IPS DF 19.7 (cell line): ENCODE results near the gene CORO1C.

Experiments
- DNase-seq: peaks from one replicate; pipeline ENCODE4 v3.0.0-alpha.2; 2013; ENCODE audit warnings: low read depth, low spot score

Gene CORO1C

DNA sequence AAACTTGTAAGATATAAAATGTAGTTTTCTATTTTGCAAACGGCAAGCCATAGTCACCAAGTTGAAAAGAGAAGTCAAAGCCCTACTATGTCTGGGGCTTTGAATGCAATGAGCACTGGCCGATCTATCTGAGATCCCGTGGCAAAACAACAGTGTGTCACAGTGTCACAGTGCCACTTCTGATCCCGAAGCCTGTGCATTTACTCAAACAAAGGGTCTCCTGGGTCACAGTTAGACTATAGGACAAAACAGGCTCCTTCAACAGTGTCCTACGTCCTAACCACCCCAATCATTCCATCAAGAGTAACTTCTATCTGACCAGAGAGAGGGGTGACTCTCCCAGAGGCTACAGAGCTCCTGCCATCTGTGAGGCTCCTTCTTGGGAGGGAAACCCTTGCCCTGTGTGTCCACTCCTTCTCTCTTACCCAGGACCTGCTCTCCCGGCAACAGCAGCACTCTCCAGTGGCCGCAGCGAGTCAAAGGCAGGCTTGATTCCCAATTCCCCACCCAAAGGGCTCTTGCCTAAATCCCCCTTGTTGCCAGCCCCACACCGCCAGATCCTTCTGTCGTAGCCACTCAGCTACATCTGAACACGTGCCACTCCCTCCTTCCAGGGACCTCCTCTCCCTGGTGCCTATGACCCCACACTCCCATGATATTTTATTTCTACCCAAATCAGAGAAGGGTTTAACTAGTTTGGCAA lies 83.6 kb downstream of the CORO1C start:
- DNase-seq: no peak

DNA sequence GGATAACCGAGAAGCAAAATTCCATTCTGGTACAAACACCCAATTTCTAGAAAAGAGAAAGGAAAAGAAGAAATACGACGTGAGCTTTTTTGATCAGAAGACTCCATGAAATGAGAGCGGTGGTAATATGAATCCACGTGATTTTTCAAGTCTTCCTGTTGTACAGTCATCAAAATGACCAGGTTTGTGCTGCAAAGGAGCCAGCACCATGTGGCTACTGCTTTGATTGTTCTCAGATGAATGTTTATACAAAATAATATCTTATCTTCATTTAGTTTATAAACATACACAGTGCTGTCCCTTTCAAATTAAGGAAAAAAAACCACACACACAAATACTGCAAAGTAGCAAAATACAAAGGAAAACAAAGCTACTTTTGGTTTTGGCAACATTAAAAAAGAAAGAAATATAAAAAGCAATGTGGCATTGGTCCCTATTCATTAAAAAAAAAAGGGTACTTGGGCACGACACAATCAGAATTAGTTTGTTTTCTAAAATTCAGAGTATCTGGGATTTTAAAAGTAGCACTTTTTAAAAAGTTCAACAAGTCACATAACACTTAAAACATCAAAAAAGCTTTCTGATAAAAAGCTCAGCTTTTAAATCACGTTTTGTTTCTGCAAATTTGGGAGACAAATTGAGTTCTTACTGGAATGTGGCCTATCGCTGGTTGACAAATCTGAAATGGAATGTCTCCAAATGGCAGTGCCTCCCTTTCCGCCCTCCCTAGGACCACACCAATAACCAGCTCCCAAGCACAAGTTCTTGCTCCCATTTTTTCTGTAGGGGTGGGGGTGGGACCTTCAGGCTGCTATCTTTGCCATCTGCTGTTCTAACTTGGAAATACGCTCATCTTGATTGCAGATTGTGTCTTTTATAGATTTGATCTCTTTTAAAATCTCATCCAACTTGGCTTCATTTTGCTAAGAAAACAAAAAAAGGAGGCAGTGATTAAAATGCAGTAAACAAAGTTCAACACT lies 84.4 kb downstream of the CORO1C start:
- DNase-seq: no peak

DNA sequence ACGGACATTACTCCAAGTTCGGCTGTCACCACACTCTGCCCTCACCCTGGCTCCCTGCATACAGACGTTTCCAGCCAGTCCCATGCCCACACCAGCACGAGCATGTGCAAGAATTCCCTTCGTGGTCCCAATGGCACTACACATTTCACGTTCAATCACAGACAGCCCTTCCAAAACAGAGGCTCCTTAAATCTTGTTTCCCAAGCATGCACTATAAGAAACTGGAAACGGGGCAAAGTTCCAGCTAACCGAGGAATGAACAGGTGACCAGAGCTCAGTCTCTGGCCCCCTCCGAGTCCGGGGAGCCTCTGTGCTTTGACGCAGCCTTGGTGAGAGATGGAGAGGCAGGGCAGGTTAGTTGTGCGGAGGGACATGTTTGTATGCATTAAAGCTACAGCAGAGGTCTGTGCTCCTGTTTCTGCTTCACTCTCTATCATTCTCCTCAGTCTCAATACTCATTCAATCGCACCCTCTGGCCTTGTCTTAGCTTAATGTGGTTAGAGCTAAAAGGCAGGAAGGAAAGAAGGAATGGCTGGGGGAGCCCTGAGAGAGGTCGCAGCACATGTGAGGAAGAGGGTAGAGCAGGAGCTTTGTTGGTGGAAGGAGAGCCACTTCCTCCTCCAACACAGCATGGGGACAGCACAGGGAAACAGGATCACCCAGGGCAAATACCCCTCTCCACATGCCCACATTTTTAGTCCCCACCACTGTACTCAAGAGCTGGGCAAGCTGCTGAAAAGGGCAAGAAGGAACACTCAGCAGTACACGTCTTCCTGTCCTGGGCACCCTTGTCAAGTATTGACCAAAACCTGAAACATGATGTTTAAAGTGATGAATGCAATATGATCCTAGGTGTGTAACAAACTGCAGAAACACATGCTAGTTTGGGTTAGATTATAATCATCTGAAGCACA lies 85.4 kb downstream of the CORO1C start:
- DNase-seq: no peak

DNA sequence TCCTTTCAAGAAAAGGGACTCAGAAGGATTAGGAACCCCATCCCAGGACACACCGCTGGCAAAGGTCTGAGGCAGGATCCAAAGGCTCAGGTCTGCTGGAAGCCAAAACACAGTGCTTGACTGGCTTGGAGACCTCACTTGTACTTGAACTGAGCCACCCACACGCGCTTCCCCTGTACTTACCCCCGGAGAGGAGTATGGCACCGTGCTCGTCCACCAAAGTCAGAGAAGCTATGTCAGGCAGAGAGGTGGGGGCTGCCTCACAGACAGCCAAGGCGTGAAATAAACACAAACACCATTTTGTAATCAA lies 86.6 kb downstream of the CORO1C start:
- no peak for DNase-seq

DNA sequence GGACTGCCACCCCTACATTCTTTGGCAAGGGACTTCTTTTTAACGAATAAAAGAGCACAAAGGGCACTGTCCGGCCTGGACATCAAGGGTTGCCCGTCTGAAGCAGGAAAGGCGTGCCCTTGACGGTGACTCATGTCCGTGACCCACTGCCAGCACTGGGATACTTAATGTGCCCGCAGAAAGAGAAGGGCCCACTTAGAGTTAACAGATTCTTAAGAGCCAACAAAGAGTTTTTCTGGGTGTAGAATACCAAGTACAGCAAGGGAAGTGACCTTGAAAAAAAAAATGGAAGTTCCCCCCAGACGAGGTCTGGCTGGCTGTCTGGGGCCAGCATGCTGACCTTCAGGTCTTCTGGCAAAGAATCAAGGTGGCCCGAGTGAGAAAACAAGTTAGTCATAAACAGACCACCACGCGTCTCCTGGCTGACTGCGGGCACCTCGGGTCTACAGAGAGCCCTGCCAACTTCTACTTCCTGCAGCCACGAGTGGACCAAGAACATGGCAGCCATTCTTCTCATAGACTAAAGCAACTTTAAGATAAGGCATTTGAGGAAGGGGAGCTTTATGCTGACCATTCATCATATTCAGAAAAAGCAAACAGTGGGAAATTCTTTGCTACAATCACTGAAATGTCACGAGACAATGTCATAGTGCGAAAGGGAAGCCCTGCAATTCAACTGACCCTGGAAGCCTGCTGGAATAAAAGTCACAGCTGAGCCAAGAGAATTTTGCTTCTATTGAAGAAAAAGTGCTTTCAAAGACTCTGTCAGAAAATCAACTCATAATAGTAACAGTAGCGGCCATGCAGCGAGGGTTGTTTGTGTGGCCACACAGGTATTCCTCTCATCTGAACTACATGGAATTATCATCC lies 87.1 kb downstream of the CORO1C start:
- no peak for DNase-seq

DNA sequence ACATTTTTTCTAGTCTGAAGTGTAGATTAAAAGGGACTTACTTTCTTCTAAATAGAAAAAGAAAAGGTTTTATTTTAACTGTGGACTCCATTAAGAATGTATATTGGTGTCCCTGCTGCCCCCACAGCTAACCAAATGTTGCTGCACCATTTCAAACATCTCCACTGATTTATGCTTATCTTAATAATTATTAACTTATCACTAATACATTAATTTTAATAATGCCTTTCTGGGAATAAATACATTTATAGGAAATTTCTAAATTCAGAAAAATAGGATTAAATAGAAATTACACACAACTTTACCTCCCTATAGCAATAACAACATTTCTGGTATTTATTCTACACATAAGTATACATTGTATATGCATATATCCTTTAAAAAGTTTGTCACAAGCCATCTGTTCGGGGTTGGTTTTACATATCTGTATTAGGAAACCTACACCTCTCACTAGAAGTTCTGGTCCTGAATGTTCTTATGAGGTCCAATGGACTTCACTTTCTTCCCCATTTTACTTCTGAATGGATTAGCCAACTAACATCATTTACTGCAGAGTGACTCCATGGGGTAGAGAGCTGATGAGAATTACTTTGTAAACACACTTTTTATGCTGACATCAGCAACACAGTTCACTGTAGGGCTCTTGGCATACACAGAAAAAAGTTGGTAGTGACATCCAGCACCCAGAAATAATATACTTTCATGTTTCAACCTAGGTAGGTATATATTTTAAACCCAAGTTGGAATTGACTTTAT lies 88.2 kb downstream of the CORO1C start:
- DNase-seq: no peak

DNA sequence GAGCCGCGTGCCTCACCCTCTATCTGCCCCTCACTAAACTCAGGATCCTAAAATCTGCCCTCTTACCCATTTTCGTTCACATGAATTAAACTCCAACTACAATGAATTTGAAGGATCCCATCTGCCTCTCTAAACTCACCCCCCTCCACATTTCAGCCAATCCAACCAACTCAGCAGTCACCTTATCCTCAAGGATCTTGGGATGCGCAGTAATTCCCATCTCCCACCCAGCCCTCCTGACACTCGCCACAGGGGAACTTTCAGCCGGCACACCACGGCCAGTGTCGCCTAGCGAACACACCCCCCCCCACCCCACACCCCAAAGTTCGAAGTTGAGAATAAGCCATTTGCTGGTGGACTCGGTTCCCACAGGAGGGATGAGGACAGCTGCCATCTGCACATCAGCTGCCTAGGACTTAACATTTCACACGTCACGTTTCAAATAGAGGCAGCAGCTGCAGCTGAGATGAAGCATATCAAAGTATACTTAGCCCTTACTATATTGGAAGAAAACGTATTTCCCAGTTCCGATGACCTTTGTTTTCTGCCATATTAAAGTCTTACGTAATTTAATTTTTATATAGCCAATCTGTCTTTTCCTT lies 88.9 kb downstream of the CORO1C start:
- no peak for DNase-seq

DNA sequence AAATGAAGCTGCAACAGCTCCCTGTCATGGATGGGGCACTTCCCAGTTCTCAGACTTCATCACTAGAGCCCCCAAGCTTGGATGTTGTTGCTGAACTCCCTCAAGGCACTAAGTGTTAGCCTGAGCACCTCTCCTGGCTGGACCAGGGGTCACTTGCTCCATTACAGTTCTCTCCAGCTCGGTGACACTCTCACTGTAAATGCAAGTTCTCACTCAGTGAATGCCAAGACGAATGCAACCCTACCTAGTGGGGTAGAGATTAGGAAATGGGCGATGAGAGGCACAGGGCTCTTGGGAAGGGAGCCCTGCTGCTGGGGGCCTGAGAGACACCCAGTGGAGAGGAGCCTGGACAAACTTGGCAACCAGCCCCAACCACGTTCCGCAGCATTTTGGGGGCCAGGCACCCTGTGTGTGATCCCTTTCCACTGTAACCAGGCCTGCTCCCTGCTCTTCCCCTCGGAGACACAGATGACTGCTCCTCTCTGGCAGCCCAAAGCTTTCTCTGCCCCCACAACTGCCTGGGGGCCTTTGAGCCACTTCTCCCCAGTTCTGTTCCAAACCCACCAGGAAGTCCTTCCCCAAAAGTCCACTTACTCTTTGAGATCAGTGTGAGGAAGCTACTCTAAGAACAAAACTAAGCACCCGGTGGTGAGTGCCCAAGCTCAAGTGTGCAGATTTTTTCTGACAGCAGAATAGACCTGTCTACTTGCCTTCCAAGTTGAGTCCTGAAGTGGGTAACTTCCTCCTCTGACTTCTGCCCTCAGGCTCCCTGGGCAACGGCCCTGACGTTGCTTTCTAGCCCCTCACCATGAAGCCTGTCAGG lies 89.7 kb downstream of the CORO1C start:
- no peak for DNase-seq

DNA sequence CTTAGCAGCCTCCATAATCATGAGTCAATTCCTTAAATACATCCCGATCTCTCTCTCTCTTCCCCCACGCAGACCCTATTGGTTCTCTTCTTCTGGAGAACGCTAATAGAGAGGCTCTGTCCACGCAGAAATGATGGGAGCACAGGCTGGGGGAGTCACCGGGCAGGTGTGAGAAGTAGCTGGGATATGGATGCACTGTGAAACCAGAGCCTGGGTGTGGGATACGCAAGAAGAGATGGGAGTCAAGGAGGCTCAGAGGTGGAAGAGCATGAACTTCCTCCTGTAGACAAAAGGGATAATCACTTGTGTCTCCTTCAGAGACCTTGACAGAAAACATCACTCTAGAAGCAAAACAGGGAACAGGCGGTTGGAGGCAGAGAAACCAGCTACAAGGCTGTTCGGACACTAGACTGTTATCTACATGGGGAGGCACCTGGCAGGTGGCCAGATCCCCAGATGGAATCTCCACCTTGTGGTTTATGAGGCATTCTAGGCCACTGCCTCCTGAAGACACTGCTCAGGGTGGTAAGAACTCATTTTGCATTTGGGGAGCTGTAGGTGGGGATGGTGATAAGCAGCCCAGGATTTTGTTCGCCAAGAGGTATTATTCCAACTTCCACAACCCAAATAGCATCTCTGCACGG lies 90.4 kb downstream of the CORO1C start:
- DNase-seq: no peak

DNA sequence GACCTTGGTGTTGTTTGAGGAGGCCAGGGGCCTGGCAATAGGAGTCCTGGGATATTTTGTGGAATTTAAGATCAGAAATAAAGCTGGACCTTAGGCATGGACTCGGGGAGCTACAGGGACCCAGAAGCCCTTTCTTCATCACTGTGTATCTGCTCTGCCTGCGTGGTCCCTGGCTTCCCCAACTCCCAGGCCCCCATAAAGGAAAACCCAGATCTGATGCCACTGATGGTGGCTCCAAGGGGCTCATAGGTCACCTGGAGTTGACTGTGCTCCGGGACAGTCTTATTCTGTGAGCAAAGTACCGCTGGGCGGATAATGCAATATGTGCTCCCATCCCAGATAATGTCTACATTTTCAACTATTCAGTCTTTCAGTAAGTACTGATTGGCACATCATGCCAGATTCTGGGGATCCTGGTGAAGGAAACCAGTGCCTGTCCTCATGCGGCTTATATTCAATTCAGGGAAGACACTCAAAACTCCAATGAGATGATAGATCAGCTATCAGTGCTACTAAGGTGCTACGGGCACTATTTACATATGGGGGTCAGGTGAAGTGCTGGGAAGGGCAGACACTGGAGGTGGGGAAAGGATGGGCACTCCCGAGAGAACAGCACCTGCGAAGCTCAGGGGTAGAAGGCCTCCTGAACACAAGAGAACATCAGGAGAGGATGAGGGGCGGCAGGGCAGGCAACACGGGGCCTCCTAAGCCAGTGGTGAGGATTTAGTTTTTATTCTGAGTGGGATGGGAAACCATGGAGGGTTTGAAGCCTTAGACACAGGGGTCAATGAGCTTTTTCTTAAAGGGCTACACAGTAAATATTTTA lies 92.1 kb downstream of the CORO1C start:
- no peak for DNase-seq

DNA sequence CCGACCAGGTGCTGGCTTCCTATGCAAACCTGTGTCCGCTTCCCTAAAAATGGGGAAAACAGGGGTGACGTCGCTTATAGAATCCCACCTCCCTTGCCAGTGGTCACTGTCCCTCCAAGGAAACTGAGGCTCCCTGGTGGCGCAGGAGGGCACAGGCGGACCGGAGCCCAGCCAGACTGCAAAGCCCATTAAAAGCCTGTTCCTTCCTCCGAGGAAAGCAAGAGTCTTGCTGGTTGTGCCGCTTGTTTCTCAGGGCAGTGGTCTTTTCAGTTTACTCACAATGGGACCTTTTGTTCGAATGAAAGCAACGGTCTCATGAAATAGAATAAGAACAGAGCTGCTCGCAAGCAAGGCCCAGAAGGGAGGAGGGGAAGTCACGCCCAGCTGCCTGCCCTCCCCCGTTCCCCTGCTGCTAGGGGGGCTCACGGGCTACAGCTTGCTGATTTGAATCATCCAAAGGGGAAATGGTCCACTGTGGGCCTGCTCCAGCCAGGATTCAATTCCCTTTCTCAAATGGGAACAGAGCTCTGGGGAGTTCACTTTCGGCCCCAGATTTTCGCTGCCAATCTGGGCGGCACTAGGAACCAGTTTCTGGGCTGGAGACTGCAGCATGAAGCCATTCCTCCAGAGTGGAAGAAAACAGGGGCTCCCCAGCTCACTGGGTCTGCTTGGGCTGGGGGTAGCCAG lies 93.0 kb downstream of the CORO1C start:
- peak; percentile 47 for DNase-seq

DNA sequence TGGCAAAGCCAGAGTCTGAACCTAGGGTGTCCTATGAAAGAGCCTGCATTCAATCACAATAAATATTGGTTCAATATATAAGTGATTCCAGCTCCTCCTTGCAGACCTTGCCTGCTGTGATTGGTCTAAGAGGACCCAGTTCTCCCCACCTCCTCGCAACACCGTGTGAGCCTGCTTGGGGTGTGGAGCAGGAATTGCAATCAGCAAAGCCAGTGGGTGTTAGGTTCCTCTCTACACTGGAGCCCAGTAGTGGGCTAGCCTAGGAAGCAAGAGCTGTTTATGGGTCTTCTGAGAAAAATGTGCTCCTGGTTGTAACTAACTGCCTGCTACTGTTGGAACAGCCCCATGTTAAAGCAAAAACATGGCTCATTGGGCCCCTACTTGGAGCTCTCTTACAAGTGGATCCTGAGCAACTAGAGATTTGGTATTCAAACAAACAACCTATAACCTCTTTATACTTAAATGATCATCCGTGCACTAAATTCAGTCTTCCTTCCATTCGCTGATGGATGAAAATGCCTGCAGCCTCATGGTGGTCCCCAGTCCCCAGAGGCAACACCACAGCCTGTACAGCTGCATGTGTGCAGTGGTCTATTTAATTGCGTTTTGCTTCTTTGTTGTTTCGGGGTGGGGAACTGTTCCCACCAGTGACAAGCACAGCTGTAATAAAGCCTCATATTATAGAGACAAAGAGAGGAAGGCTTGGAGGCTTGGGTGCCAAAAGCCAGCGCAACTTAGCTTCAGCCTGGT lies 93.9 kb downstream of the CORO1C start:
- DNase-seq: no peak

DNA sequence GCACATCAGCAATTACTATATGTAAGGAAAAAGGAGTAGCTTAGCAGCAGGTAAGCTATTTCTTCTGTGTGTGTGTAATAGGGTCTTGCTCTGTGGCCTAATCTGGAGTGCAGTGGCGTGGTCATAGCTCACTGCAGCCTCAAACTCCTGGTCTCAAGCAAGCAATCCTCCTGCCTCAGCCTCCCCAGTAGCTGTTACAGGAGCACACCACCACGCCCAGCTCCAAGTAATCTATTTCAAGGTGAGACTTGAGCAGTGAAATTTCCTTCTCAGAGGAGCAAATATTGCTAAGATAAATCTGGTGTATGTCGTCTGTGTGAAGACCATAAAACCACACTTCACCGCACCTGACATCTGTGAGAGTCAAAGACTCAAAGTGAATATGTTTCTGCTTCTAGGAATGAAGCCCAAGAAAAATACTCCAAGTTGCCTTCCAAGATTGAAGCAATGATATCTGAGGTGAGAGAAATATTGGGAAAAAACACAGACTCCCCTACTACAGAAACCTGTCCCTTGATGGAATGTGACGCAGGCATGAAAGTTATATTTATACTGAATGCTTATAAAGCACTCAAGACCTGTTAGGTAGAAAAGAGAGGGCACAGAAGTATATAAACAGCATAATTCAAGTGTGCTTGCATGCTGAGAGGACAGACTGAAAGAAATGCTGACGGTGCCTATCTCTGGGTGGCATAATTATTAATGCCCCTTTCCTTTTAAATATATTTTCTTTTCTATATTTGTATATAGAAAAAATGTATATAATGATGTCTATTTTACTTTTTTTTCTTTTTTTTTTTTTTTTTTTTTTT lies 95.1 kb downstream of the CORO1C start:
- no peak for DNase-seq

DNA sequence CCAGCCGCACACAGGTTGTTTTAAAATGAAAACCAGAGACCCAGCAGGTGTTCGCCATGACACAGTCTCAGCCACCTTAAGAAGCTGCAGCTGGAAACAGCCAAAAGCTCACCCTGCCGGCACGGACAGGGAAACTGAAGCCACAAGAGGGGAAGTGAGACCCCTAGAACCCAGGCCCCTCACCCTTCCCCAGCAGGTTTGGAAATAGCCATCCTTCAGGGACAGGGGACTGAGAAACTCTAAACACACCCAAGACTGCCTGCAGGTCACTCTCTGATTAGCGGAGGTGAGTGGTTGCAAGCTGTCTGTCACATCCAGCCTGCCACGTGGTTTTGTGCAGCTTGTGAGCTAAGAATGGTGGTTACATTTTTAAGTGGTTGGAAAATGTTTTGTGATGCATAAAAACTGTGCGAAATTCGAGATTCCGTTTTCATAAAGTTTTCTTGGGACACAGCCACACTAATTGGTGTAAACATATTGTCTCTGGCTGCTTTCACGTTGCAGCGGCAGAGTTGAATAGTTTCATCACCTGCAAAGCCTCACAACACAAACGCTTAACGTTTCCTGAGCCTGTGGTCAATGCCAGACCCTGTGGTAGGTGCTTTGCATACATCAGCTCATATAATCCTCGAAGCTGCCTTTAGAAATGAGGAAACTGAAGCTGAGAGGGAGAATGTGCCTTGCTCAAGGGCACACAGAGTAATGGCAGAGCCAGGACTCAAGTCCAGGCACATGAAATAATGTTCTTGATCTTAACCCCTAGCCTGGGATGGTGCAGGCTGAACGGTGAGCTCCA lies 95.9 kb downstream of the CORO1C start:
- no peak for DNase-seq

DNA sequence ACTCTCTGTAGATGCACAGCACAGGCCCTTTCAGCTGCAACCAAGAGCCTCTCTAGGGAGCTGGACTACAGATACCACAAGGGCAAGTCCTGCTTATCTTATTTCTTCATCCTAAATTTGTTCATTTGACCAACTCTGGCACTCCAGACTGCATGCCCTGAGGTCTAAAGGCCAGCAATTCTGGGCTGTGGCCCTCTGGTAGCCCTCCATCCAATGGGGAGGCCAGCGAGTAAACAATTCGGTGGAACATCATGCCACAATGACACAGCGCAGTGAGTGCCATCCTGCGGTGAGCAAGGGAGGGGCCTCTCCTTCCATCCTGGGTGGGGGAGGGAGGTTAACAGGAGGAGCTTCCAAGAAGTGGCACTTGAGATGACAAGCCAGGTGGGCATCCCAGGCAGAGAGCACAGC lies 97.0 kb downstream of the CORO1C start:
- no peak for DNase-seq
